ENCODE measurements around the gene SRRM1. TPM values are rescaled to one million over a fixed set of nuclear protein-coding genes. Genes with fewer than 3 reads are reported as not detected.

The SRRM1 gene
- total and polyA plus RNA-seq, 10 of the 15 experiments (the other 5 are each of a cell fraction or from before 2014, with no cell fraction given): 36.8 to 285 (median 126) TPM

- no peak overlapping the region for H3K4me3 ChIP-seq
Measured at GRCh38 chr1:24683713-24684162, 40.6 kb downstream of the SRRM1 start.

More at GRCh38 chr1:24683713-24684162, 40.6 kb downstream of the SRRM1 start:
- Histone ChIP-seq H3K27me3 (replicated peaks in 1 of 2; ENCODE audit: control insufficient read depth in 2 of 2, insufficient read depth in 2 of 2, low read length in 1 of 2) (no peaks in the 10 kb centered on the region), H3K9ac (ENCODE audit: control insufficient read depth, insufficient read depth, low read length) (no peak overlapping the region), H3K4me1 (ENCODE audit: control insufficient read depth, insufficient read depth, low read length) (peaks cover 1% of the 10 kb centered on the region; the same call in 1 of the 2 replicates), H3K36me3 (ENCODE audit: control insufficient read depth in 2 of 2, insufficient read depth in 2 of 2, low read length in 1 of 2) (no peaks in the 10 kb centered on the region), H2AFZ (ENCODE audit: control insufficient read depth, low read depth, low read length) (no peak overlapping the region), H3K27ac (ENCODE audit: control insufficient read depth, insufficient read depth) (no peak overlapping the region), H3K9me3 (replicated peaks; ENCODE audit: control insufficient read depth, insufficient read depth, low read length) (no peaks in the 10 kb centered on the region), H3K4me2 (ENCODE audit: control insufficient read depth, insufficient read depth) (no peak overlapping the region), H4K20me1 (ENCODE audit: control insufficient read depth, insufficient read depth) (no peaks in the 10 kb centered on the region), H3K79me2 (ENCODE audit: control insufficient read depth, insufficient read depth, low read length) (no peaks in the 10 kb centered on the region)
- no TSS peak for BruUV-seq (replicated peaks)
- WGBS (ENCODE audit: insufficient coverage, insufficient replicate concordance, low lambda C conversion rate, missing lambda C conversion rate): 83% methylated on average over 5 of the region's 6 CpGs
- ATAC-seq: no peak
- RAD21 ChIA-PET (ENCODE audit: unreplicated experiment): interaction anchor here (0.6 to 2.6 kb wide), 7 partner anchors 9 to 268 kb away, joined by 3 to 19 read pairs (median 3); partner anchors contain the start of gene NIPAL3
- in situ Hi-C loops (cut with MboI) (loop anchor here (10.0 kb wide), 1 partner anchor 521 kb away; no protein-coding TSS in a partner anchor), intact Hi-C loops (cut with micrococcal nuclease; ENCODE audit: unreplicated experiment) (no loop called here)
- POLR2A ChIA-PET: interaction anchor here (0.5 to 1.2 kb wide), 5 partner anchors 10 to 482 kb away, joined by 3 to 10 read pairs (median 3); no protein-coding TSS in a partner anchor
- CTCF ChIA-PET: interaction anchor here (1.3 to 24.4 kb wide), 4 partner anchors 141 to 485 kb away, joined by 3 to 655 read pairs (median 118); no protein-coding TSS in a partner anchor
- TF ChIP-seq E4F1 (IDR thresholded peaks at IDR 0.05; ENCODE audit: borderline replicate concordance, partially characterized antibody) (no peak), BRCA1 (IDR thresholded peaks at IDR 0.05; ENCODE audit: low read depth, low read length) (no peak), KDM1A (IDR thresholded peaks at IDR 0.05; ENCODE audit: borderline replicate concordance) (no peak), ZNF592 (IDR thresholded peaks at IDR 0.05) (no peak), SREBF1 (IDR thresholded peaks at IDR 0.05; ENCODE audit: low read length) (no peak), POLR2AphosphoS2 (IDR thresholded peaks at IDR 0.05; ENCODE audit: low read depth, low read length) (no peak), CREB1 (IDR thresholded peaks at IDR 0.05; ENCODE audit: low read depth) (no peak), KAT2A (conservative IDR thresholded peaks at IDR 0.05; ENCODE audit: control insufficient read depth, low read depth, low read length) (no peak), ELK1 (IDR thresholded peaks at IDR 0.05; ENCODE audit: low read depth, low read length) (no peak), BACH1 (IDR thresholded peaks at IDR 0.05; ENCODE audit: borderline replicate concordance) (no peak), RELA (IDR thresholded peaks at IDR 0.05; ENCODE audit: borderline replicate concordance, partially characterized antibody) (no peak)
- SMC1A ChIA-PET (ENCODE audit: uncharacterized antibody, unreplicated experiment): interaction anchor here (1.5 to 2.3 kb wide), 5 partner anchors 144 to 164 kb away, joined by 4 to 17 read pairs (median 8); no protein-coding TSS in a partner anchor
- FAIRE-seq: no peak
- no peak for DNase-seq (ENCODE audit: low read depth, low spot score)
